Ureter (tissue), 1 donor: ENCODE measurements around the gene ACSF3. TPM values are rescaled to one million over a fixed set of nuclear protein-coding genes. Genes with fewer than 3 reads are reported as not detected.

ENCODE experiments used
- DNase-seq: peaks from one replicate; pipeline ENCODE4 v3.0.0-alpha.2; 2020; ENCODE audit warnings: low spot score
- total RNA-seq: library from RNA; stranded (reverse); gene quantifications from one replicate; pipeline ENCODE4 v1.2.4, GENCODE V29; 2023
- donor health status: DM: yes; HTN: yes; CAD: no.

ACSF3 gene
- total RNA-seq, 1 donor from 2014 or later = 51.7 TPM

DNA sequence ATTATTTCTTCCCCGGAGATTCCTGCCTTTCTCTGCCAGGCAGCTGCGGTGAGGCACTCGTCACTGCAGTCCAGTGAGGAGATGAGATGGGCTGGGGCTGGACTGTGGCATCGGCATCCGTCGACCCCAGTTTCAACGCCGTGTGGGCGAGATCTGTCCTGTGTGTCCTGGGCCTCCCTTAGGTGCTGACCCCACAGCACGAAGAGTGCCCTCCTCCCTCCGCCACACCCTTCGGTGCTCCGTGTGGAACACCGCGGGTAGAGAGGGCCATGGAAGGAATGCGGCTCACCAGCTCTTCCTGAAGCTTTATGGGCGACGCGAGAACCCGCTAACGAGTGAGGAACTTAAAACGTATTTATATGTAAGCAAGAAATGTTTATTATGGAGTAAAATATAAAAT, 17.6 kb downstream of the ACSF3 start:
- no peak for DNase-seq

DNA sequence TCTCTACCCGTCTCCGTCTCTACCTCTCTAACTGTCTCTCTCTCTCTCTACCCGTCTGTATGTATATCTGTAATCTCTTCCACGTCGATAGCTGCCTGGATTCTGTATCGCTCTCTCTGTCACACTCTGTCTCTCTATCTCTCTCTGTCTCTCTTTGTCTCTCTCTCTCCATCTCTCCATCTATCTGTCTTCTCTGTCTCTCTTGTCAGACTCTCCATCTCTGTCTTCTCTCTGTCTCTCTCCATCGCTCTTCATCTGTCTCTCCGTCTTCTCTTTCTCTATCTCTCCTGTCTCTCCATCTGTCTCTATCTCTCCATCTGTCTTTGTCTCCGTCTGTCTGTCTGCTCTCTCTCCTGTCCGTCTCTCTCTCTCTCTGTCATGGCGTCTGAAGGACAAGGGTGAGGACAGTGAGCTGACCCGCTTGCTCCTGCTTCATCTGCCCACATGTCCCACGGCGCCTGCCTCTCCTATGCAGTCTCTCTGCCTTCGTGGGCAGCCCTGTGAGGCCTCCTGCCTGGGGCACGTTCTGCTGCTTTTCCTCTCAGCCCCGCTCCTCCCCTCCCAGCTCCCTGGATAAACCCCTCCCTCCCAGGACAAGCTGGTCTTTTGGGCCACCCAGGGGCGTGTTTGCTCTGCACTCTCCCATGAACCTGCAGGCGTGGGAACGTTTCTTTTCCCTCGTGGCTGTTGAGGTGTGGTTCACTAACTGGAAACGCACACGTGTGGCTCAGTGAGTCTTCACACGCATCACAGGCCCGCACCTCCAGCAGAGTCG, 18.9 kb downstream of the ACSF3 start:
- DNase-seq = no peak

DNA sequence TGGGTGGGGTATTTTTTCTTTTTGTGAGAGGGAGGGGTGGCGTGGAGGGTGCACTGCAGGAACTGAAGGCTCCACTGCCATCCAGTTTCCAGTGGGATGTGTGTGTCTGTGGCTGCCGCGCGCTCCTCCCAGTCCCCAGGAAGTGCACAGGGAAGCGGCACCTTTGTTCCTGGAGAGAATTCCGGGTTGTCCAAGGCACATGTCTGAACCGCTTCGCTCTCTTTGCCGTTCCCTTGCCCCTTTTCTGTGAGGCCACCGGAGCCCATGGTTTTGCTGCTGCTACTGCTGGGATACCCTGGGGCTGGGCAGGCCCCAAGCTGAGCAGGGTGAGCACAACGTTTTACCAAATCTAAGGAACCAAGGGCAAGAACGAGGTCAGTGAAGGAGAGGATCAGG, 19.5 kb downstream of the ACSF3 start:
- no peak for DNase-seq

DNA sequence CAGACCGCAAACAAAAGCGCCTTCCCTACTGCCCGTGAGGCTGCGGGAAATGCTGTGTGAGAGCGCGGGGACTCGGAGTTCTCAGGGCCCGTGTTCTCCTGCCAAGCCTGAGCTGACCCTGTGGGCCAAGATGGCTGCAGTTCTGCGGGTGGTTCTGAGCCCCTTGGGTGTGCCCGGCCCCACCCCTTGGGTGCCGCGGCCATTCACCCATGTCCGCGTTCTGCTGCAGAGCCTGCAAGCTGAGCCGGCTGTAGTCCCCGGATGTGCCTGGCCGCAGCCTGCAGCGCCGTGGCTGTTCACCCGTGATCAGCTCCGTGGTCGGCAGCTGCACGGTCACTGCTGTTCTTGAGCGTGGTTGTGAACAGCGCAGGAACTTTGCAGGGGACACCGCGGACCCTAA, 20.0 kb downstream of the ACSF3 start:
- no peak for DNase-seq

DNA sequence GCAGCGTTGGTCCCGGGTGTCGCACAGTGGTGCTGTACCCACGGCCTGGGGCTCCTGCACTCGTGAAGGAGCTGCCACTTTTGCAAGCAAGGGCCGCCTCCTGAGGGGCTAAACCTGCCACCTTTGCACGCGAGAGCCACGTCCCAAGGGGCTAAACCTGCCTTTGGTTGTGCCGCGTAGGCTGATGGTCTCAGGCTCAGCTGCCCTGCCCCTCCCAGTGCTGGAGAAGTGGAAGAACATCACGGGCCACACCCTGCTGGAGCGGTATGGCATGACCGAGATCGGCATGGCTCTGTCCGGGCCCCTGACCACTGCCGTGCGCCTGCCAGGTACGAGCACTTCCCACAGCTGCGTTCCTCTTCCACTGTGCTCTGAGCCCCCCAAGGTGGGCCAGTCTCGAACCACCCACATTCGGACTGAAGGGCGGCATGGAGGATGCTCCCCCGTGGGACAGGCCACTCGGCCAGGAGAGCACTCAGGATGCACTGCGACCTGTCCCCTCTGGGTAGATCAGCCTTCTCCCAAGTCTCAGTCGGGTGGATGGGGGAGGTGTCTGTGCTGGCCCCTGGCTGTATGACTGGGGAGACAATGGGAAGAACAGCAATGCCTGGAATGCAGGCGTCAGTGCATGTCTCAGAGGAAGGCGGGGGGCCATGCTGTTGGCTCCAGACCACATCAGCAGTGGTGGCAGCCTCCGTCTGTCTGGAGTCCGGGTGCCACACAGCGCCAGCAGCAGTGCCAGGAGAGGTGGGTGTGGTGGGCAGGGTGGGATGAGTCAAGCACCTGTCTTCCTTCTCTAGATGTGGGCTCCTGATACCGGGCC, 20.7 kb downstream of the ACSF3 start:
- no peak for DNase-seq

DNA sequence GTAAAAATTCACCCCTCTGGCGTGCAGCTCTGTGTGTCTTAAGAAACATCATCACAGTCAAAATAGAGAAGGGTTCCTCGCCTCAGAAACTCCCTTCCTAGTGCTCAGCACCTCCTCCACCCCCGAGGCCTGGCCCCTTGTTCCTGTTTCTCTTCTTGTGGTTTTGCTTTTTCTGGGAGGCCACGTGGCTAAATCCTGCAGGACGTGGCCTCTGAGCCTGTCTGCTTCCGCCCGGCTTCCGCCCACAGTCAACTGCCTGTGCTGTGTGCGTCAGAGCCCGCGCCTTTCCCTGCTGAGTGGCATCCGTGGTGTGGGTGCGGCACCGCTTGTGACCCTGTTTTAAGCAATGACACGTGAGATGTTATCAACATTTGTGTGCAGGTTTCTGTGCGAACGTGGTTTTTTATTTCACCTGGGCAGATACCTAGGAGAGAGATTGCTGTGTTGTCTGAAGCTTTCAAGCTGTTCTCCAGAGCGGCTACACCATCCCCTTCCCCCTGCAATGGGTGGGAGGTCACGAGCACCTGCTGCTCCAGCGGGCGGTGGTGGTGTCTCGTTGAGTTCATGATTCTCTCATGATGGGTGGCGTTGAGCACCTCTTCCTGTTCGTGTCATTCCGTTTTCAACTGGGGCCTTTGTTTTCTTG, 21.7 kb downstream of the ACSF3 start:
- DNase-seq = peak; percentile 74

DNA sequence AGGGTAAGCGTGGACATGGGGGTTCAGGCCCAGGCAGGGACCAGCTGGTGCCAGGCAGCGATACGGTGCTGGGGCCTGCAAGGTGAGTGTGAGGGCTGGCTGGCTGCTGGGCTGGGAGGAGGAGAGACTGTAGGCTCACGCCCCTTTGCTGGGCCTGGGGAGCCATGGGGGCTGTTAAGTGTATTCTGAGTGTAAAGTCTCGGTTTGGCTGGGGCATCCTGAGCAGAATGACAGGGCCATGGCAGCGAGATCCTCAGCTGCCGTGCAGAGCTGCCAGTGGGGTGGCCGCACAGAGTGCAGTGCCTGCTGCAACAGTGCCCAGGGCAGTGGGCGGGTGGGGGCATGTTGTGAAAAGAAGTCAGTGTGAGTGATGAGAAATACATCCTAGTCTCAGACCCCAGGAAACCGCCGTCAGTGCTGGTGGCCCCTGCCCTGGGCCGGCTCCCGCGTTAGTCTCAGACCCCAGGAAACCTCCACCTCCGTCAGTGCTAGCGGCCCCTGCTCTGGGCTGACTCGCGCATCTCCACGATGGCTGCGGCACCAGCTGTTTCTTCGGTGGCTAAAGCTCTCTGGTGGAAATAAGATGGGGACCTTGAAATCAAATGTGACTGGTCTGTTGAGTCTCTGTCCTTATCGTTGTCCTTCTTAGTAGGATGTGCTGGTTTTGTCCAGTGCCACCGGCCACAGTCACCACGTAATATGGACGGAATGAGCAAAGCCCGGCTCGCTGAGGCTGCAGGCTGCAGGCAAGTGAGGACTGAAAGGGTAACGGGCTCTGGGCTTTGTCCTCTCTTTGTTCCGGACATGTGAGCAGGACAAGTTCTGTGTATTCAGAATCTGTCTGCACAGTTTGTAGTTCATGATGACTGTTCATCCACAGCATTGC, 22.9 kb downstream of the ACSF3 start:
- no peak for DNase-seq

DNA sequence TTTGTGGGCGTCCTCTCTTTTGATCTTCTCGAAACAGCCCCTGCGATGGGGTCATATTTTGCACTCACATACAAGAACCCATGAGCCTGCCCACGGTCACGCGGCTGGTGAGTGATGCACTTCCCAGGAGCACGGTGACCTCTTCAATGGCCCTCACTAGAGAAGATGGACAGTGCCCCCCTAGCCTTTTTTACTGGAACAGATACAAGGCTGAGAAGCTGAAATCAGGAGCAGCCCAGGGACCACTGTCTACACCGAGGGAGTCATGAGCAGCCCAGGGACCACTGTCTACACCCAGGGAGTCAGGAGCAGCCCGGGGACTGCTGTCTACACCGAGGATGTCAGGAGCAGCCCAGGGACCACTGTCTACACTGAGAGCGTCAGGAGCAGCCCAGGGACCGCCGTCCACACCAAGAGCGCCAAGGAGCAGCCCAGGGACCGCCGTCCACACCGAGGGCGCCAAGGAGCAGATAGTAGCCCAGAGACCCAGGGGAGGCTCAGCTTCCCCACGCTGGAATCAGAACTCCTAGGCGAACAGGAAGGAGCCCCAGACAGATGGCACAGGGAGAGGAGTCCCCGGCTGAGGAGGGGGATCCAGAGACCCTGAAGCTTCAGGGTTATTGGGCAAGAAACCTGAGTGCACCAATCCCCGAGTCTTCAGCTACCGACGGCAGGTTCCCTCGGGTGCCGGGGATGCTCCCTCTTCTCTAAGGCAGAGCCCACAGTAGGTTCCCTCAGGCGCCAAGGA, 23.7 kb downstream of the ACSF3 start:
- no peak for DNase-seq

DNA sequence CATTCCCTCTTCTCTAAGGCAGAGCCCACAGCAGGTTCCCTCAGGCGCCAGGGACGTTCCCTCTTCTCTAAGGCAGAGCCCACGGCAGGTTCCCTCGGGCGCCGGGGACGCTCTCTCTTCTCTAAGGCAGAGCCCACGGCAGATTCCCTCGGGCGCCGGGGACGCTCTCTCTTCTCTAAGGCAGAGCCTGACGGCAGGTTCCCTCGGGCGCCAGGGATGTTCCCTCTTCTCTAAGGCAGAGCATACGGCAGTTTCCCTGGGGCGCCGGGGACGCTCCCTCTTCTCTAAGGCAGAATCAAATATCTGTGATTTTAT, 24.3 kb downstream of the ACSF3 start:
- DNase-seq = no peak

DNA sequence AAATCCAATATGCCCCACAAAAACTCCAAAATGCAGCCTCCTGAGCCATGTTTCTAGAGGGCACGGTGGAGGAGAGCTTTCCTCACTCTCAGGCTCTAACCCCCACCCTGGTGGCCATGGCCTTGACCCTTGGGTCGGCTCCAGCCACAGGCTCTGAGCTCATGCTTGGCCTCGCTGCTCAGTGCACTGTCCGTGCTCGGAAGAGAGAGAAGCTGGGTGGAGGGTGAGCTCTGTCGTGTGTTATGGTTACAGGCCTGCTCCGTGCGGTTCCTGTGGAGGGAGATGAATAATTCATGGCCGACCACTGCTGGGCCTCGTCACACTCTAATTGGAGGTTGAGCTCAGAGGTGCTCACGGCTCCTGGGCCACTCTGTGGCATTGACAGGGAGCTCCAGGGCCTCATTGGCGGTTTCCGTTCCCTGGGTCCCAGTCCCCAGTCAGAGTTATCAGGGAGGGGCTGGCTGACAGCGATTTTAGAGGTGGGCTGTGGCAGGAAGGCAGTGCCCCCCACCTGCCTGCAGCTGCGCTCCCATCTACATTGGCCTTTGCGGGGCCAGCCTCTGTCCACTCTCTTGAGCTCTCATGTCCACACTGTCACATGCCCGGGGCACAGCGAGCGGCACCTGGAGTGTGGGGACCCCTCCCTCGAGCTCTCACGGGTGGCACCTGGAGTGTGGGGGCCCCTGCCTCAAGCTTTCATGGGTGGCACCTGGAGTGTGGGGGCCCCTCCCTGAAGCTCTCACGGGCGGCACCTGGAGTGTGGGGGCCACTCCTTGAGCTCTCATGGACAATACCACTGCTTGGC, 24.9 kb downstream of the ACSF3 start:
- no peak for DNase-seq

DNA sequence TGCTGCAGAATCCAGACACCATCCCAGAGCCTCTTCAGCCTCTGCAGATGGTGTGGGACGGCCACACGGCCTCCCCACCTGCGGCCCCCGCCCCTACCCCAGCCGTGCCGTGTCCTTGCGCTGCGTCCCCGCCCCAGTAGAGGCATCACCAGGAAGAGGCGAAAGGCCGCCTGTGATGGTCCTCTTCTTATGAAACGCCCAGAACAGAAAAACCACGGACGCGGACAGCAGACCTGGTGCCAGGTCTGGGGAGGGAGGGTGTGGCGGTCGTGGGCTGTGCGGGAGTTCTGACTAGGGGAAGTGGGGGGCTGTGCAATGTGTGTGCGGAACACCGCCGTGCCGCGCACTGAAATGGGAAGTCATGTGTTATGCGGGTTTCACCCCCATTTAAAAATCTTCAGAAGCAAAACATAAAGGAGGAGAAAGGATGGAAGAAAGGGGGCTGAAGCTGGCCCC, 25.5 kb downstream of the ACSF3 start:
- DNase-seq = no peak

DNA sequence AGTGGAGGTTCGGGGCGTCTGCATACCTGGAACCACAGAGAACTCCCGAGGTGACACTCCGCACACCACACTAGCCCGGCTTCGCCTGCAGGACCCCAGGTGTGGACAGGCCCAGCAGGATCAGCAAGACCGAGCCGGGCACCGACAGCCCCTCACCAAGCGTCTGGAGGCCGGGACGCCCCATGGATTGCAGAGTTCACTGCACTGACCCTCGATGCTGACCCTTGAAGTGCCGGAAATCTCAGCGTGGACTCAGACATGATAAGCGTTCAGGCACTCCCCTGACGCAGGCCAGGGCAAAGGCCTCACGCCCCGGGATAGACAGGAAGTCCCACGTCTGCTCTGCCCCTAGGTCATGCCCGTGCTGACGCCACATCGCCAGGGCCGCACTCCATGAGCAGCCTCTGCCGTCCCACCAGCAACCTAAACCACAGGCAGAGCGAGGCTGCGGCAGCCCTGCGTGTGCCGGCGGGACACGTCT, 26.0 kb downstream of the ACSF3 start:
- no peak for DNase-seq

DNA sequence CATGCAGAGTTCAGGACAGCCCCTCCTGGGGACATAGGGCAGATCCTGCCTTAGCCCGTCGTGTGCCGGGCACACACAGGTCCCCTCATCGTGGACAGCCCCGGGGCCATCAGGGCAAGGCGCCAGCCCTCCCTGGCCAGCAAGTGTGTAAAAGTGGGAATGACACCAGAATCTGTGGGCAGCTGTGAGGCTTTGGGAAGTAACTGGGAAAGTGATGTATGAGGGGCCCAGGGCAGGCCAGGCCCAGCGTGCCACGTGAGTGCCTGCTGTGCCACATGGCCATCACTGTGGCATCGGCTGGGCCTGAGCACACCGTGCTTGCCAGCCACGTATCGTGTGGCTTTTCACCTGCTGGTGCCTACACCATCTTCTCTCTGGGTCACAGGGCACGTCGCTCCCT, 26.6 kb downstream of the ACSF3 start:
- no peak for DNase-seq

DNA sequence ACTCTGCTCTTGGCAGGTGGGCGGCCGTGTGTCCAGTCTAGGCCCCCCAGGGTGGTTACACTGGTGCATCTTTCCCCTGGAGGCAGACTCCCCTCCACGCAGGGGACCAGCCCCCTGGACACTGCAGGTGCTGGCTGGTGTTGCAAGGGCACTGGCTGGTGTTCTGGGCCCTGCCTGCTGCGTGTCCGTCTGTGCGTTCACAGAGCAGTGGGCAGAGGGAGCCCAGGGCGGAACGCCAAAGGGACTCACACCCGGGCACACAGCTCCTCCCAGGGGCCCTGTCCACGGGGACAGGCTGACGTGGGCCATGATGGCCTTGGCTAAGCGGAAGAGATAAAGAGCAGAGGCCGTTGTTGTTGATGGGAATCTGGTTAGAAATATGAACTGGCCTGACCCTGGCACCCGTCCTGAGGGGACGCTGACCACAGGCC, 27.3 kb downstream of the ACSF3 start:
- DNase-seq = no peak

DNA sequence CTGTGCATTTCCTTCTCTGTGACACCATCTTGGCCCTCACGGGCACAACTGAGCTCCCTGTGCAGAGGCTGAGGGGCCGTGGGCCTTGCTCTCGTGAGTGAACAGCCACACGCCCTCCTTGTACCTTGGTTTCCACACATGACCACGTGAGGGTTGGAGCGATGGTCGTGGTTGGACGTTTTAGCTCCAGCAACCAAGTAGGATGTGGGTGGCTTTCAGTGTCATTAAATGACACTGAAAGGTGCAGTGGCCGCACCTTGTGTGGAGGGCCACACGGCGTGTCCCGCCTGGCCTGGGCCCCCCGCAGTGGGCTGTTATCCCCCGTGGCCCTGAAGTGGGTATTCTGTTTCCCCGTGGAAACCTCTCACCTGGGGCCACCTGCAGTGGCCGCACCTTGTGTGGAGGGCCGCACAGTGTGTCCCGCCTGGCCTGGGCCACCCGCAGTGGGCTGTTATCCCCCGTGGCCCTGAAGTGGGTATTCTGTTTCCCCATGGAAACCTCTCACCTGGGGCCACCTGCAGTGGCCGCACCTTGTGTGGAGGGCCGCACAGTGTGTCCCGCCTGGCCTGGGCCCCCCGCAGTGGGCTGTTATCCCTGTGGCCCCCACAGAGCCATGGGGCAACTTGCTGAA, 28.2 kb downstream of the ACSF3 start:
- DNase-seq = no peak

DNA sequence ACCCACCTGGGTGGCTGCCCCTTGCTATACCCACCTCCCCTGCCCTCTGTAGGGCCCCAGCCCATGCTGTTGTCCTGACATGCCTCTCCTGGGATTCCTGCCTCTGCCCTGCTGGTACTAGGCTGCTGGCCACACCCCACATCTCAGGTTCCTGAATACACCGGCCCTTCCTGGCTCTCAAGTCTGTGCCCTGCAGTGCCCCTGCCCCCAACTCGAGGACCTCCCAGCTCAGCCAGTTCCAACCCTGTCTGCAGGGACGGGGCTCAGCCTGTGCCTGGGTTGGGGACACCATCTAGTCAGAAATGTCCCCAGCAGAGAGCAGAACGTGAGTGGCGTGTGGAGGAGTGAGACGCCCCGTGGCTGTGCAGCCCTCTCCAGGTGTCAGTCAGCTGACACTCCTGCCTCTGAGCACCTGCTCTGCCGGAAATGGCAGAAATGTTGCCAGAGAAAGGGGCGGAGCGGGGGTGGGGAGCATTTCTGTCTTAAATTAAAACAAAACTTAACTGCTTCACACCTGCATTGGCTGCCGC, 28.7 kb downstream of the ACSF3 start:
- no peak for DNase-seq

DNA sequence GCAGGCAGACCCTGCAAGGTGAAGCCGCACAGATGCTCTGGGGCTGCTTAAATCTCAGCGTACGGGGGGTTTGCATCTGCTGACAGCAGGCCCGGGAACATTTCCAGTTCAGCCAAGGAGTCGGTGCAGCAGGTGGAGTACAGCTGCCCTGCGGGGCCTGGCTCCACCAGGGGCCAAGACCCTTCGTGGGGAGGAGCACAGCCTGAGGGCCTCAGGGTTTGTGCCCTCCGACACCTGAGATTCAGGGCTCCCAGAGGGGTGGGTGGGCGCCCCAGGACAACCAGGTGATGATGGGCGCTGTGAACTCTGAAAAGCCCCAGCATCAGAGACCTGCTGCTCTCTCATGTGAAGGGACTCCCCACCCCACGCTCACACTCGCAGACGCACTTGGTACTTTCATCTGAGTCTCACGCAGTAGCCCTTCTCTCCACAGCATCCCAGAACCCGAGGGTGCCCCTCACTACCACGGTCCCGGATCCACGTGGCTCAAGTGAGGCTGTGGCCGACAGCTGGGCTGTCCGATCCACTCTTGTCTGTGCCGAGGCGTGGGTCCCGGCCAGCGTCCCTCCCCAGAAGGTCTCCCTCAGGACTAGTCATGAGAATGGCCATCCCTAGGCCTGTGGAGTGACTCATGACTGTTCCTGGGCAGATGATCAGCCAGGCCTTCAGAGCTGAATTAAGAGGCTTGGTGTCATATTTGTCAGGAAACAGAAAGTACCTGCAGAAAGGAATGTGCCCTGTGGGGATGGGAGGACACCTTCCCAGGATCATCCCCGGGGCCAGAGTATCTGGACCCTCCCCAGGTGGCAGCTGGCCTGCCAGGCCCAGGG, 29.6 kb downstream of the ACSF3 start:
- no peak for DNase-seq

DNA sequence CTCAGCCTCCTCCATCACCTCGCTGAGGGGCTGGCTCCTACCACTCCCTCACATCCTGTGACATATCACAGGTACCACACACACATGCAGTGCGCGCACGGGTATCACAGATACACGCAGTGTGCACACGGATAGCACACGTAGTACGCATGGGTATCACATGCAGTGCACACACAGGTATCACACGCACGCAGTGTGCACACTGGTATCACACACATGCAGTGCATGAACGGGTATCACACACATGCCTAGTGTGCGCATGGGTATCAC, 30.1 kb downstream of the ACSF3 start:
- no peak for DNase-seq

DNA sequence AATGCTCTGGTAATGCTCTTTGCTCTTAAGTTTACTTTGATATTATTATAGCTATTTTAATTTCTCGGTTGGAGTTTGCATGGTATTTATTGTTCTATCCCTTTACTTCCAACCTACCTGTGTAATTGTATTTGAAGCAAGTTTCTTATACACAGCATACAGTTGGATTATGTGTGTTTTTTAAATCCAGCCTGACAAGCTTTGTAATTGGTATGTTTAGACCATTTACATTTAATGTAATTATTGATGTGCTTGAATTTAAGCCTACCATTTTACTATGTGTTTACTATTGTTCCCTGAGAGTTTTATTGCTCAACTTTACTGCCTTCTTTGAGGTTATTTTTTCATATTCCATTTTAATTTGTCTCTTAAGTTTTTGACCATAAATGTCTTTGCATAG, 35.7 kb downstream of the ACSF3 start:
- DNase-seq = no peak
